GM12878 (cell line): Measurements from ENCODE around the gene MARCHF2. TPM values are rescaled to one million over a fixed set of nuclear protein-coding genes. Genes with fewer than 3 reads are reported as not detected.

ENCODE experiments used
- ATAC-seq: fragments of 200-7000 bp; cut with Tn5 transposase; 3 replicates; pipeline ENCODE4 v1.9.1; 2020; ENCODE audit warnings: mild to moderate bottlenecking, moderate library complexity
- BruUV-seq: library from RNA; stranded (reverse); fragments of 400-500 nt; replicated peaks from 2 replicates; lab custom pipeline; 2021; lab: Mats Ljungman, UMichigan
- CTCF ChIA-PET: fragments of 300-600 bp; sonication (Branson Sonifier 250); formaldehyde crosslinking; extraction: SDS; loops from one replicate; lab custom pipeline; 2021; ENCODE audit warnings: inconsistent platforms; lab: Yijun Ruan, JAX
- POLR2A ChIA-PET: fragments of 350-600 bp; formaldehyde crosslinking; extraction: SDS; loops from one replicate; lab custom pipeline; 2021; ENCODE audit warnings: inconsistent platforms; lab: Charles Lee
- RAD21 ChIA-PET: fragments of 300-600 bp; sonication (Branson Sonifier 250); formaldehyde crosslinking; loops from one replicate; lab custom pipeline; 2023; ENCODE audit warnings: antibody characterized with exemption; ENCODE audit not compliant: unreplicated experiment; lab: Charles Lee
- SMC1A ChIA-PET: fragments of 300-600 bp; sonication (Branson Sonifier 250); formaldehyde crosslinking; loops from one replicate; lab custom pipeline; 2023; ENCODE audit not compliant: unreplicated experiment, uncharacterized antibody; lab: Charles Lee
- DNase-seq: peaks from one replicate; pipeline ENCODE4 v3.0.0-alpha.2; 2011; ENCODE audit warnings: low read depth, low spot score
- FAIRE-seq: peaks from 3 replicates; lab custom pipeline; 2011; peaks lifted over from hg19 to GRCh38; lab: Jason Lieb, UNC
- H2AFZ ChIP-seq: 2 replicates; pipeline ENCODE4 v1.6.0; 2011; ENCODE audit warnings: low read depth, low read length, control low read depth; ENCODE audit not compliant: control insufficient read depth
- H3K27ac ChIP-seq: 2 replicates; pipeline ENCODE4 v1.5.1; 2011; ENCODE audit warnings: control low read depth; ENCODE audit not compliant: control insufficient read depth, insufficient read depth
- H3K27me3 ChIP-seq, 2 experiments: replicated peaks in 1 of 2; 2 replicates each; pipeline versions ENCODE4 v1.6.0 to v1.6.1; 2011; ENCODE audit warnings: low read length in 1 of 2; ENCODE audit not compliant: control insufficient read depth in 2 of 2, insufficient read depth in 2 of 2
- H3K36me3 ChIP-seq, 2 experiments: 2 replicates each; pipeline ENCODE4 v1.5.1; 2011; ENCODE audit warnings: low read length in 1 of 2; ENCODE audit not compliant: control insufficient read depth in 2 of 2, insufficient read depth in 2 of 2
- H3K4me1 ChIP-seq: 2 replicates; pipeline ENCODE4 v1.6.1; 2011; ENCODE audit warnings: mild to moderate bottlenecking, low read length, moderate library complexity, mixed read lengths; ENCODE audit not compliant: control insufficient read depth, insufficient read depth
- H3K4me2 ChIP-seq: 2 replicates; pipeline ENCODE4 v1.6.0; 2011; ENCODE audit warnings: control low read depth; ENCODE audit not compliant: control insufficient read depth, insufficient read depth
- H3K4me3 ChIP-seq: fragments of 200-600 bp; sonication (generic); 2 replicates; pipeline ENCODE4 v1.5.1; 2016
- H3K79me2 ChIP-seq: 2 replicates; pipeline ENCODE4 v1.6.0; 2011; ENCODE audit warnings: low read length; ENCODE audit not compliant: control insufficient read depth, insufficient read depth
- H3K9ac ChIP-seq: 2 replicates; pipeline ENCODE4 v1.8.0; 2011; ENCODE audit warnings: low read length, control low read depth, mixed read lengths; ENCODE audit not compliant: control insufficient read depth, insufficient read depth
- H3K9me3 ChIP-seq: replicated peaks from 3 replicates; pipeline ENCODE4 v1.5.1; 2011; ENCODE audit warnings: mild to moderate bottlenecking, low read length; ENCODE audit not compliant: control insufficient read depth, insufficient read depth
- H4K20me1 ChIP-seq: 2 replicates; pipeline ENCODE4 v1.6.0; 2011; ENCODE audit not compliant: control insufficient read depth, insufficient read depth
- DPF2 ChIP-seq: fragments of 450-650 bp; IDR thresholded peaks from 2 replicates; pipeline ENCODE4 v1.6.1; 2017; ENCODE audit warnings: mild to moderate bottlenecking
- HSF1 ChIP-seq: fragments of 150-350 bp; IDR thresholded peaks from 2 replicates; pipeline ENCODE4 v1.6.1; 2014; ENCODE audit warnings: mild to moderate bottlenecking, low read depth, low read length
- IKZF2 ChIP-seq, 2 experiments: fragments of 450-650 bp; IDR thresholded peaks; 2 replicates each; pipeline ENCODE4 v1.6.1; 2017; ENCODE audit warnings: mild to moderate bottlenecking in 2 of 2, moderate library complexity in 2 of 2
- NFYA ChIP-seq: IDR thresholded peaks from 2 replicates; pipeline ENCODE4 v1.6.1; 2011; ENCODE audit warnings: low read depth, mild to moderate bottlenecking, low read length, improper control_type of control experiment, borderline replicate concordance
- NFYB ChIP-seq: IDR thresholded peaks from 2 replicates; pipeline ENCODE4 v1.6.1; 2011; ENCODE audit warnings: low read depth, mild to moderate bottlenecking, low read length, improper control_type of control experiment, moderate library complexity; ENCODE audit not compliant: insufficient read depth
- NR2F1 ChIP-seq: fragments of 450-650 bp; conservative IDR thresholded peaks from 2 replicates; pipeline ENCODE4 v1.6.1; 2017; ENCODE audit warnings: mild to moderate bottlenecking
- NRF1 ChIP-seq: conservative IDR thresholded peaks from 2 replicates; pipeline ENCODE4 v1.6.1; 2011; ENCODE audit warnings: mild to moderate bottlenecking, low read depth, low read length, improper control_type of control experiment
- PAX5 ChIP-seq: IDR thresholded peaks from 2 replicates; pipeline ENCODE4 v1.6.1; 2011; ENCODE audit warnings: low read depth, low read length, borderline replicate concordance
- PBX3 ChIP-seq: IDR thresholded peaks from 2 replicates; pipeline ENCODE4 v1.6.1; 2011; ENCODE audit warnings: mild to moderate bottlenecking, low read depth, low read length, moderate library complexity; ENCODE audit not compliant: insufficient replicate concordance
- POLR2AphosphoS5 ChIP-seq: IDR thresholded peaks from 2 replicates; pipeline ENCODE4 v1.6.1; 2011; ENCODE audit warnings: mild to moderate bottlenecking, low read length, inconsistent platforms
- RAD21 ChIP-seq: IDR thresholded peaks from 2 replicates; pipeline ENCODE4 v1.6.1; 2011; ENCODE audit warnings: mild to moderate bottlenecking, low read depth, low read length, moderate library complexity; ENCODE audit not compliant: insufficient read depth
- SMAD5 ChIP-seq: IDR thresholded peaks from 2 replicates; pipeline ENCODE4 v1.6.1; 2016; ENCODE audit warnings: antibody characterized with exemption, low read depth
- SMC3 ChIP-seq: IDR thresholded peaks from 2 replicates; pipeline ENCODE4 v1.6.1; 2011; ENCODE audit warnings: low read length, improper control_type of control experiment, borderline replicate concordance
- SP1 ChIP-seq: IDR thresholded peaks from one replicate; pipeline ENCODE4 v1.6.1; 2011; ENCODE audit warnings: low read depth, low read length
- SUZ12 ChIP-seq: fragments of 200-600 bp; sonication (generic); IDR thresholded peaks from one replicate; pipeline ENCODE4 v1.6.1; 2018; ENCODE audit warnings: antibody characterized with exemption, mild to moderate bottlenecking; ENCODE audit not compliant: unreplicated experiment
- TARDBP ChIP-seq: IDR thresholded peaks from 2 replicates; pipeline ENCODE4 v1.6.1; 2016; ENCODE audit warnings: borderline replicate concordance
- TCF7 ChIP-seq: IDR thresholded peaks from 2 replicates; pipeline ENCODE4 v1.6.1; 2014; ENCODE audit warnings: antibody characterized with exemption, borderline replicate concordance
- WGBS: methylation state at CpG from one replicate; pipeline ENCODE4 v1.1.6; 2016; ENCODE audit warnings: low lambda C conversion rate; ENCODE audit not compliant: insufficient replicate concordance, insufficient coverage; ENCODE audit errors: missing lambda C conversion rate; 5-methylcytosine and 5-hydroxymethylcytosine counted together
- in situ Hi-C: fragments of 300-500 bp; cut with MboI; formaldehyde crosslinking; loops from 9 replicates; pipeline ENCODE4 v1.14.3; 2018; ENCODE audit warnings: mixed read lengths
- intact Hi-C: fragments of 100-400 bp; cut with micrococcal nuclease; formaldehyde crosslinking; loops from one replicate; pipeline ENCODE4 v1.14.2; 2022; ENCODE audit not compliant: unreplicated experiment
- polyA plus RNA-seq, 11 experiments: library from polyadenylated mRNA; depleted of rRNA in 4 of 11; unstranded in 6 of 11; stranded (reverse) in 5 of 11; fragments of >200 nt; fragmentation: Nextera tagmentation in 4 of 11; fragmentation: Illumina TruSeq in 1 of 11; extraction: Ambion mirVana in 4 of 11; extraction: Trizol in 1 of 11; gene quantifications; 1 replicate in 1 of 11; 2 replicates in 10 of 11; pipeline versions ENCODE4 v1.2.1 to v1.2.3, GENCODE V29; 2011 to 2016; ENCODE audit warnings: inconsistent platforms in 2 of 11, missing spikeins in 2 of 11, low read depth in 1 of 11
- total RNA-seq, 4 experiments: library from RNA; depleted of rRNA in 3 of 4; stranded (reverse); fragments of >200 nt in 3 of 4; fragmentation: Illumina TruSeq in 1 of 4; extraction: Trizol in 1 of 4; gene quantifications; 2 replicates each; pipeline versions ENCODE4 v1.2.1 to v1.2.3, GENCODE V29; 2013 to 2021
- TF ChIP-seq, protein P1 (sequence below): fragments of 450-650 bp; IDR thresholded peaks from 2 replicates; pipeline ENCODE4 v1.6.1; 2018; ENCODE audit warnings: borderline replicate concordance, mild to moderate bottlenecking; ENCODE audit not compliant: partially characterized antibody

MARCHF2 gene
- total and polyA plus RNA-seq, 10 of the 15 experiments (the other 5 are each of a cell fraction or from before 2014, with no cell fraction given) = 1.6 to 30.3 (median 10.8) TPM

DNA sequence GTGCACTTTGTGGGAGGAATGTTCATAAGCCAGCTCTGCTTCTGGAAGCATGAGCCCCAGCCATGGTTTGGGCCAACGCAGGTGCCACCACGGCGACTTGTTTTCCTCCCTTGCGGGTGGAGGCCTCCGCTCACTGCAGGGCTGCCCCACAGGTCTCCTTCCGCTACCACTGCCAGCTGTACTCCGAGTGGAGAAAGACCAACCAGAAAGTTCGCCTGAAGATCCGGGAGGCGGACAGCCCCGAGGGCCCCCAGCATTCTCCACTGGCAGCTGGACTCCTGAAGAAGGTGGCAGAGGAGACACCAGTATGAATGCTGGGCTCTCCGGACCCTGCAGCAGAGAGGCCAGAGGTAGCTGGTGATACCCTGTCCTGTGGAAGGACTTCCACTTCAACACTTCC is 25.1 kb downstream of the MARCHF2 start (continued):
- TF ChIP-seq PBX3 = no peak
- no peak for TF ChIP-seq NFYB
- TF ChIP-seq TCF7 = no peak
- TF ChIP-seq RAD21 = no peak
- TF ChIP-seq HSF1 = no peak
- TF ChIP-seq POLR2AphosphoS5 = no peak

DNA sequence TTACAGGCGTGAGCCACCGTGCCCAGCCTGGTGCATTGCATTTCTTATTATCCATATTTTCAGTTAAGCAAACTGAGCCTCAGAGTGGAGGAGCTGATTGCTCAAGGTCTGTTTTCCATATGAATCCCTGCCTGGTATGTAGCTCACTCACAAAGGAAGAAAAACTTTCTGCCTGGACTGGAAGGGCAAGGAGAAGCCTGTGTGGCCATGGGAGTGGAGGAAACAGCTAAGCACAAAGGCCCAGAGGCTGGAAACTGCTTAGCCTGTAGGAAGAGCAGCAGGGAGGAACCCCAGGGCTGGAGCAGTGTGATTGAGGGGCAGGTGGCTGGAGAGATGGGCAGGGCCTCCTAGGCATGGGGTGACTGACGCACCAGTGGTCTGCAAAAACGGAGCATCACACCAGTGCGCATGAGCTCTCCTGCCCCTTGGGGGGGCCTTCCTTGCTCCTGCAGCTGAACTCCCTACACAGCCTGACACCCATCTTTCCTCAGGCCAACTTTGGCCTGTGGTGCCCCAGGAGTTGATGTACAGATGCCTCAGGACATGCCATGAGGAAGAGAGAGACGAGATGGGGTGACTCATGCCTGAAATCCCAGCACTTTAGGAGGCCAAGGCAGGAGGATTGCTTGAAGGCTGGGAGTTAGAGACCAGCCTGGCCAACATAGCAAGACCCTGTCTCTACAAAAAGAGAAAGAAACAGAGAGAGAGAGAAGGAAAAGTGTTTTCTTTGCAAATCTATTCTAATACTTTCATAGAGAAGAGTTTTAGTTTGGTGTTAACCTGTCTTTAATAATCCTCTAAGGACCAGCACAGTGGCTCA is 28.8 kb downstream of the MARCHF2 start:
- WGBS = 77% methylated on average over 6 of the region's 6 CpGs
- no peak overlapping the region for H3K9ac ChIP-seq
- H3K79me2 ChIP-seq = peaks cover 22% of the 10 kb centered on the region
- H2AFZ ChIP-seq = no peak overlapping the region
- no peaks in the 10 kb centered on the region for H3K9me3 ChIP-seq
- ChIA-PET POLR2A (no interaction called here), RAD21 (no interaction called here), SMC1A (no interaction called here), CTCF (interaction anchor here (1.1 to 1.8 kb wide), 3 partner anchors 10 to 137 kb away, joined by 3 to 4 read pairs (median 3); no protein-coding TSS in a partner anchor)
- no peak overlapping the region for H3K4me2 ChIP-seq
- no TSS peak for BruUV-seq
- in situ Hi-C loops (no loop called here), intact Hi-C loops (no loop called here)
- no peak for FAIRE-seq
- no peak overlapping the region for H3K27ac ChIP-seq
- no peak overlapping the region for H3K4me3 ChIP-seq
- H4K20me1 ChIP-seq = peaks cover 4% of the 10 kb centered on the region; the same call in 1 of the 2 replicates
- no peak for ATAC-seq
- H3K4me1 ChIP-seq = peaks cover 6% of the 10 kb centered on the region
- no peaks in the 10 kb centered on the region for H3K27me3 ChIP-seq
- DNase-seq = no peak
- H3K36me3 ChIP-seq = peaks cover 0 to 4% of the 10 kb centered on the region in 2 experiments; a peak in 1 of 4 replicates
- TF ChIP-seq DPF2 = no peak
- no peak for TF ChIP-seq IKZF2 (IDR thresholded peaks at IDR 0.05)
- no peak for TF ChIP-seq SMAD5
- TF ChIP-seq NRF1 = no peak
- TF ChIP-seq RAD21 = no peak
- TF ChIP-seq SUZ12 = no peak
- TF ChIP-seq NR2F1 = no peak
- no peak for TF ChIP-seq TARDBP
- no peak for TF ChIP-seq PAX5
- TF ChIP-seq NFYA = no peak
- TF ChIP-seq SP1 = no peak
- TF ChIP-seq, protein P1, sequence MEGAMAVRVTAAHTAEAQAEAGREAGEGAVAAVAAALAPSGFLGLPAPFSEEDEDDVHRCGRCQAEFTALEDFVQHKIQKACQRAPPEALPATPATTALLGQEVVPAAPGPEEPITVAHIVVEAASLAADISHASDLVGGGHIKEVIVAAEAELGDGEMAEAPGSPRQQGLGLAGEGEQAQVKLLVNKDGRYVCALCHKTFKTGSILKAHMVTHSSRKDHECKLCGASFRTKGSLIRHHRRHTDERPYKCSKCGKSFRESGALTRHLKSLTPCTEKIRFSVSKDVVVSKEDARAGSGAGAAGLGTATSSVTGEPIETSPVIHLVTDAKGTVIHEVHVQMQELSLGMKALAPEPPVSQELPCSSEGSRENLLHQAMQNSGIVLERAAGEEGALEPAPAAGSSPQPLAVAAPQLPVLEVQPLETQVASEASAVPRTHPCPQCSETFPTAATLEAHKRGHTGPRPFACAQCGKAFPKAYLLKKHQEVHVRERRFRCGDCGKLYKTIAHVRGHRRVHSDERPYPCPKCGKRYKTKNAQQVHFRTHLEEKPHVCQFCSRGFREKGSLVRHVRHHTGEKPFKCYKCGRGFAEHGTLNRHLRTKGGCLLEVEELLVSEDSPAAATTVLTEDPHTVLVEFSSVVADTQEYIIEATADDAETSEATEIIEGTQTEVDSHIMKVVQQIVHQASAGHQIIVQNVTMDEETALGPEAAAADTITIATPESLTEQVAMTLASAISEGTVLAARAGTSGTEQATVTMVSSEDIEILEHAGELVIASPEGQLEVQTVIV = no peak
- TF ChIP-seq SMC3 = no peak
